GM19438 (cell line): ENCODE measurements around the gene COQ4.
"Not testable (repeated sequence)": the region's sequence is repeated elsewhere in the genome, so short reads cannot be mapped to it uniquely, and the experiment has no call there.

Source experiments
- ATAC-seq: cut with Tn5 transposase; IDR thresholded peaks from one replicate; pipeline ENCODE4 v1.9.1; 2021; ENCODE audit warnings: low read depth; ENCODE audit not compliant: unreplicated experiment

Gene COQ4

DNA sequence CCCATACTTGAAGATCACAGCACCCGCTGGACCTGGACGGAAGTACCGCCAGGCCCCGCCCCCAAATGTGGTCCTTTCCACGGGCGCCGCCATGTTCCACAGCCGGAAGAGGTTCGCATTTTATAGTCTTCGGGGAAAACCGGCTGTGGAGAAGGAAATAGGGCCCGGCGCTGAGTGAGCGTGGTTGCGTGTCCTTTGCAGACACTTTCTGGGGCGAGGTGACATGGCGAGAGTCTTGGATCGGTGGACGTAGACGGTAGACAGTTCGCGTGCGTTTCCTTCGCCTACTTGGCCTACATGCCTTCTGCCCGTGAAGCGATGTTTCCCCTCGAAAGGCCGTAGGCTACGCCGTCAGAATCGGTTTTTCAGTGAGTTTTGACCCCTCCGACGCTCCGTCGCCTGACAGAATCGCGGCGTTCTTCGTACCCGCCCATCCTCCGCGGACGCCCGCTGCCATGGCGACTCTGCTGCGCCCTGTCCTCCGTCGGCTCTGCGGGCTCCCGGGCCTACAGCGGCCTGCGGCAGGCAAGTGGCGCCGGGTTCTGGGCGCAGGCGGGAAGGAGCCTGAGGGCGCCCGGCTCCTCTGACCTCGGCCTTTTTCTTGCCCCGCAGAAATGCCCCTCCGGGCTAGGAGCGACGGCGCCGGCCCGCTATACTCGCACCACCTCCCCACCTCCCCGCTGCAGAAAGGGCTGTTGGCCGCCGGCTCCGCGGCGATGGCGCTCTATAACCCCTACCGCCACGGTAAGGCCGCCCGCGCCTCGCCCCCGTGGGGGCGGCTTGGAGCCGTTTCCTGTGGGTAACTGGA lies at the start of gene COQ4, which contains the start of gene TRUB2:
Gene COQ4, plus strand, starts transcription at position 436 of the 808 bp plus-strand sequence. Its CDS starts 20 bp downstream, at position 456.
Gene TRUB2, minus strand, starts transcription at position 44 of the 808 bp plus-strand sequence. Its CDS starts 39 bp downstream, at position 5.
- peak; percentile 80 for ATAC-seq

DNA sequence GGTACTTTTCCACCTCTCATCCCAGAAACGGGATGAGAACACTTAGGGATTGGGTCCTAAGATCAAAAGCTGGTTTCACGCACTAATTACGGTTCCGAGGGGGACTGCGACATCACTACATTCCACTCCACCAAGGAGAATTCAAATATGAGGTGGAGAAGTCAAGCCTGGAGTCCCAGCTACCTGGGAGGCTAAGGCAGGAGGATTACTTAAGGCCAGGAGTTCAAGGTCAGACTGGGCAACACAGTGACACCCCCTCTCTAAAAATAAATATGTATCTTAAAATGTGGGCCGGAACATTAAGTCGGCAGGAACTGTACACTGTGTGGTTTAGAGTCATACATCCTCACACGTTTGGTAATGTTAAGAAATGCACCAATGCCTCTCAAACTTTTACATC lies 48.4 kb upstream of the COQ4 start:
- no peak for ATAC-seq

DNA sequence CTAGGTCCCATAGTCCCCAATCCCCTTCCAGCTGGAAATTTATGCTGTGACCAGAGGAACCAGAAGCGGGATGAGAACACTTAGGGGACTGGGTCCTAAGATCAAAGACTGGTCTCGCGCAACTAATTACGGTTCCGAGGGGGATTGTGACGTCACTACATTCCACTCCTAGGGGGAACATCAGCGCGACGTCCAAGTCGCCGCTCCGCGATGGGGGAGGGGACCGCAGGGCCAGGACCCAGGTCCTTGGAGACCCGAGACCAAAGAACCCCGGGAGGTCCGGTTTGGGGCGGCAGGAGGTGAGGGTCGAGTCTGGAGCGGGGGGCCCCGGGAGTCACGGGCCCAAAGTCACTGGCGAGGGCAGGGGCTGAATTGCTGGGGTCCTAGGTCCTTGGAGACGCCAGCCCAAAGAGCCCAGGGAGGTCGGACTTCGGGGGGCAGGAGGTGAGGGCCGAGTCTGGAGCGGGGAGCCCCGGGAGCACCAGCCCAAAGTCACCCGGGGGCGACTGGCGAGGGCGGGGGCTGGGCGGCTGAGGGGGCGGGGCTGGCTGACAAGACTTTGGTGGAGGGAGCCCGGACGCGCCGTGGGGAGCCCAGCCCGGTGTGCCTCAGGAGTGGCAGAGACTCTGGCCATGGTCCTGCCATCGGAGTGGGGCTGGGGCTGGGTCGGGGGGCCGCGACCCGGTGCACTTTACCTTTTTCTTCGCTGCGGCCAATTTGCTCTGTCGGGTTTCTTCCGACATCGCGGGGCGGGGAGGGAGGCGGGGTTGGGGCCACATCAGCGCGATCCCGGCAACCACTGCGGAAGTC lies 47.2 kb upstream of the COQ4 start, which contains the start of gene GOLGA2:
Gene GOLGA2, minus strand, starts transcription at position 810 of the 810 bp plus-strand sequence. Its CDS starts 31 bp downstream, at position 779.
- peak; percentile 63 for ATAC-seq

DNA sequence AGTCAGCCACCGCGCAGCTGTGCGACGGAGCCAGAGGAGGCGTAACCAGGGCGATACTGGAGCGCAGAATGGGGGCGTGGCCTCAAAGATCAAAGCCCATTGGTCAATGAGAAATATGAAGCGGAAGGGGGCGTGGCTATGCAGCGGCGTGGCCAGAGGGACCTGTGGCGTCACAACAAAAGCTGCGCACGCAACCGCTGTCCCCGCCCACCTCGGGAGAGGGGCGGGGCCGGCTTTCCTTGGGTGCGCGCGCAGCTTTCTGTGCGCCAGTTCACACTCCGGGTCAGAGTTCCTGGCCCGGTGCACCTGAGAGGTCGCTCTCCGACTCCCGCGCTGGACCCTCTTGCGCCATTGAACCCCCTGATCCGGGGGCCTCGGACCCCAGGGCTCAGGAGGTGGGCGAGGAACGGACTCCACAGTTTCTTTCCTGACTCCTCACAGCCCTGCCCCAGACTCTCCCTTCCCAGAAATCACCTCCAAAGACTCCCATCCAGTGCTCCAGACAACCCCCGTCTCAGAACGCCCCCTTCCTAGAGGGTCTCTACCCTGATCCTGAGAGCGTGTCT lies 46.5 kb upstream of the COQ4 start, which contains the start of gene SWI5:
Gene SWI5, plus strand, starts transcription at position 269 of the 566 bp plus-strand sequence.
- peak; percentile 96 for ATAC-seq

DNA sequence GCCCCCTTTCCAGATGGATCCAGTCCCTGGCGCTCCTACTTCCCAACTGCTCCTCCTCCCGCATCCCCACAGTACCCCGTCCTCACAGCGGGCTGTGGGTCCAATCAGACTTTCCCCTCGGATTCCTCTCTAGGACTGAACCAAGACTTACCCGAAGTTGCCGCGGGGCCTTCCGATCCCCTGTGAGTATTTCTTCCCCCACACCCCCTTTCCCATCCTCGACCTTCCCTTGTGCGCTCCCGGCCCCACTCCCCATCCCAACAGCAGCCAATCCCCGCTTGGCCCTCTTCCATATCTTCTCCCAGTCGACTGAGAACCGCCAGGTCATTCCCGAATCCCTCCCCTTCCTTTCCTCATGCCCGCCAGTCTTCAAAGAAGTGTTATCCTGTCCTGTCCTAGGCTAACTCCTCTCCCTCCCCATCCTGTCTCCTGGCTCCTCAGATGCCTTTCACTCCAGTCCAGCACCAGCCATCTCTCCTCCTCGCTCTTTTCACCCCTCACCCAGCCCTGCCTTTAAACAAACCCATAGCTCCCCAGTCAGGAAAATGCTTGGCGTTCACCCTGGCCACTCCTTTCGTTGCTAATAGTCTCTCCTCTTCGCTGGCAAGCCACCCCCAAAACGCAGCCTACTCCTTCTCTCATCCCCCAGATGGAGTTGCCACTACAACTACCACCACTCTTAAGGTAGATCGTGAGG lies 45.9 kb upstream of the COQ4 start:
- no peak for ATAC-seq

DNA sequence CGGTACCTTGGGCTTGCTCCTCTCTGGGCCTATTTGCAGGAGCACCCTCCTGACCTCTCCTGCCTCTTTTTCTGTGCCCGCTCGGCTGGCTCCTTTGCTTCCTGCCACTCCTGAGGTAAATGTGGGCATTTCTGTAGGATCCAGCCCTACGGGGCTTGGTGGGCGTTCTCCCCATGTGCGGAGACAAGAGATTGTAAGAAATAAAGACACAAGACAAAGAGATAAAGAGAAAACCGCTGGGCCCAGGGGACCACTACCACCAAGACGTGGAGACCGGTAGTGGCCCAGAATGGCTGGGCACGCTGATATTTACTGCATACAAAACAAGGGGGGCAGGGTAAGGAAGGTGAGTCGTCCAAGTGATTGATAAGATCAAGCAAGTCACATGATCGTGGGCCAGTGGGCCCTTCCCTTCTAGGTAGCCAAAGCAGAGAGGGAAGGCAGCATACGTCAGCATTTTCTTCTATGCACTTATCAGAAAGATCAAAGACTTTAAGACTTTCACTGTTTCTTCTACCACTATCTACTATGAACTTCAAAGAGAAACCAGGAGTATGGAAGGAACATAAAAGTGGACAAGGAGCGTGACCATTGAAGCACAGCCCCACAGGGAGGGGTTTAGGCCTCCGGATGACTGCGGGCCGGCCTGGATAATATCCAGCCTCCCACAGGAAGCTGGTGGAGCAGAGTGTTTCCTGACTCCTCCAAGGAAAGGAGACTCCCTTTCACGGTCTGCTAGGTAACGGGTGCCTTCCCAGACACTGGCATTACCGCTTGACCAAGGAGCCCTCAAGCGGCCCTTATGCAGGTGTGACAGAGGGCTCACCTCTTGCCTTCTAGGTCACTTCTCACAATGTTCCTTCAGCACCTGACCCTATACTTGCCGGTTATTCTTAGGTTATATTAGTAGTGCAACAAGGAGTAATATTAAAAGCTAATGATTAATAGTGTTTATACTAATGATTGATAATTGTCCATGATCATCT lies 43.3 kb upstream of the COQ4 start:
- not testable (repeated sequence) for ATAC-seq

DNA sequence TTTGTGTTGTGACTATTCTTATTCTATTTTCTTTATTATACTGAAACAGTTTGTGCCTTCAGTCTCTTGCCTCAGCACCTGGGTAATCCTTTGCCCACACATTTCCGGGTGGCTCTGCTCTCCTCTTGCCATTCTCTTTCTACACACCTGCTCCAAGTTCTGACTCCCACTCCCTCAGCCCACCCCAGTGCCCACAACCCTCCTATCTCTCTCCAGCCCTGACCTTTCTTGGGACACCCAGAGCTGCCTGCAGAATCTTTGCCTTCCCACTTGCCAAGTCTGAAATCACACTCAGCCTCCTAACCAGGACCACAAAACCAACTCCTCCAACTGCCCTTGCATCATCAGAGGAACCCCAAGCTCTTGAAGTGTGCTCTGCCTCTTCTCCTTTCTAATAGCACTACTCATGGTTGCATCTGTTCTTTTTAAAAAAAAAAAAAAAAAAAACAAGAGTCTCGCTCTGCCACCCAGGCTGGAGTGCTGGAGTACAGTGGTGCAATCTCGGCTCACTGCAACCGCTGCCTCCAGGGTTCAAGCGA lies 42.5 kb upstream of the COQ4 start:
- ATAC-seq, result no peak

DNA sequence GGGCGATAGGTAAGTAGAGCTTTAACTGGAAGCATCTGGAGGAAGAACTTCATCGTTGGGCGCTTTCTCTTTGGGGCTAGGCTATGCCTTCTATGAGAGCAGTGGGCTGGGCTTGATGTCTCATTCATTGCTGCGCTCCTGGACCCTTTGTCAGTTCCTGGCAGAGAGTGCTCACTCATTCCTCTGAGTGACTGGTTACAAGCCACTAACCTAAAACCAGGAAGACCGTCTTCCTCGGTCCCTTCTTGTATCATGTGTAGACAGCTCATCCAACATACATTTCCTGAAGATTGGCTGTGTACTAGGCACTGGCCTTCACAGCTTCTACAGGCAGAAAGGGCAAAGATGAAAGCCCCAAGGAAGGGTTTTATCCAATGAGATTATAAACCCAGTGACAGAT lies 40.1 kb upstream of the COQ4 start:
- ATAC-seq, result no peak

DNA sequence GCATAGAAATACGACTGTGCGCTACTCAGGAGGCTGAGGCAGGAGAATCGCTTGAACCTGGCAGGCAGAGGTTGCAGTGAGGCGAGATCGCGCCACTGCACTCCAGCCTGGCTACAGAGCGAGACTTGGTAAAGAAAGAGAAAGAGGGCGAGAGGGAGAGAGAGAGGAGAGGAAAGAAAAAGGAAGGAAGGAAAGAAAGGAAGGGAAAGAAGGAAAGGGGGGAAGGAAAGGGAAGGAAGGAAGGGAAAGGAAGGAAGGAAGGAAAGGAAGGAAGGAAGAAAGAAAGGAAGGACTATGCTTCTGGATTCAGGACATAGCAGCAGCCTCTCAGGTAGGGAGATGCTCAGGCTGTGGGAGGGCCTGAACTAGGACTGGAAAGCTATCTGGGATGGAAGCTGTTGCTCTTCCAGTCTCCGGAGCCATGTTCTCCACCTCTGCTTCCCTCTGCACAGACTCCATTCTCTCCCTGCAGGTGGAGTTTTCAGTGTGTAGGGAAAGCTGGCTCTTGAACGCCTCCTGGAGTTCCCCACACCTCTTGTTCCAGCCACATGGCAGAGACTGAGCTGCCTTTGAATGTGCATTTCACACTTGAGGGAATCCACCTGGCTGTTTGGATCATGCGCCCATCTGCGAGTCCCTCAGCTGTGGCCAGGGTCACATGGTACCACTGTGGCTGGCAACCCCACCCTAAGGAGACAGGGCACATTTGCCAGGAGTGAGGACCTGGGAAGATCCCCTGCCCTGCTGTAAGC lies 37.4 kb upstream of the COQ4 start:
- no peak for ATAC-seq

DNA sequence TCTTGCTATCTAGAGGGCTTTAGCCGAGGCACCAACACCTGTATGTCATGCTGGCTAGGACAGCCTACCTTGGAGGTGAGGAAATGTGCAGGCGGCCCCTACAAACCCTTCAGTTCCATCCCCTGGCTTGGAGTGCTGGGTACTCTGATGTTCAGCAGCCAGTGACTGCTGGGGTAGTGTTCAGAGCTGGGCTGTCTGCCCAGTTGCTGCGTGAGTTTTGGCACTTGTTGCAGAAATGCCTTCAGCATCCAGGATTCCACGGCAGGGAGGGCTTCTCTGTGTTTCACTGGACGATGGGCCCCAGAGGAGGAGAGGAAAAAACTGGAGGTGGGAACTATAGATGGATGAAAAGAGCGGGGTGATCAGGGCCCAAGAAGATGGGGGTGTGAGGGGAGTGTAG lies 36.2 kb upstream of the COQ4 start:
- ATAC-seq, result no peak

DNA sequence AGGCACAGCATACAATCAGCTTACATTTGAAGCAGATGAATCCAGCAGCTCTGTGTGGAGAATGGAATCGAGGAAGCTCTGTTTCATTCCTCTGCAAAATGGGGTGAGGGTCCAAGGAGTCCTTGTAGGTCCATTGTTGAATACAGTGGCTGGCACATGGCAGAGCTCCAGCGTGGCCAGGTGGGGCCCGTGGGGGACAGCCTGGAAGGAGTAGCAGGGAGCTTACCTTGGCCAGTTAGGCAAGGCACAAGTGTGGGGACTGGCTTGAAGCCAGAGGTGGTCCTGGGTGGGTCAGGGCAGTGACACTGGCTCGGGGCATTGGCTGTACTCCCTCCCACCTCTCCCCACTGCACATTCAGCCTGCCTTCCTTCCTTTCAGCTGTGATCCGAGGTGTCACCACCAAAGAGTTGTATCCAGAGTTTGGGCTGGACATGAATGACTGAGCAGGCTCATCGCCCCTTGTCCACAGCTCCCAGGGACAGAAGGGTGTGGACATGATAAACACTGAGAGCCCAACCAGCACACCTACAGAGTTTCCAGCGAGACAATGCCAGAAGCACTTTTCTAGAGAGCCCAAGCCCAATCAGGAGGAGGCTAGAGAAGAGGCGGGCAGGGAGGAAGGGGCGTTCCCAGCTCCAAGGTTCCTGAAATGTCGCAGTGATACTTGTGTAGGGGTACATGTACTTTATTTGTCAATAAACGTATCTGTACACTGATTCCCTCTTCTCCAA lies 34.2 kb upstream of the COQ4 start:
- ATAC-seq, result no peak

DNA sequence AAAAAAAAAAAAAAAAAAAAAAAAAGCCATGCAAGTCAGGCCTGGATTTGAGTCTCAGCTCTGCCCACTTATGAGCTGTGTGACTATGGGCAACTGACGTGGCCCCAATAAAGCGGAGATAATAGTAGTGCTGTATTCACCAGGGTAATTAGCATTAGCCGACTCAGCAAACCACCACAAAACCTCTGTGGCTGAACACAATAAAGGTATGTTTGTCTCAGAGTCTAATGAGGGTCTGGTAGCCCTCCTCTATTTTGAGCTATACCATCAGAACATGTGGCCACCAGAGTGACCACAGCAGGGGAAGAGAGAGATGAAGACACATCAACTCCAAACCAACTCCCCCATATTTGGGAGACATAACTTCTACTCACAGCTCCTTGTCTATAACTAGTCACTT lies 30.6 kb upstream of the COQ4 start:
- no peak for ATAC-seq

DNA sequence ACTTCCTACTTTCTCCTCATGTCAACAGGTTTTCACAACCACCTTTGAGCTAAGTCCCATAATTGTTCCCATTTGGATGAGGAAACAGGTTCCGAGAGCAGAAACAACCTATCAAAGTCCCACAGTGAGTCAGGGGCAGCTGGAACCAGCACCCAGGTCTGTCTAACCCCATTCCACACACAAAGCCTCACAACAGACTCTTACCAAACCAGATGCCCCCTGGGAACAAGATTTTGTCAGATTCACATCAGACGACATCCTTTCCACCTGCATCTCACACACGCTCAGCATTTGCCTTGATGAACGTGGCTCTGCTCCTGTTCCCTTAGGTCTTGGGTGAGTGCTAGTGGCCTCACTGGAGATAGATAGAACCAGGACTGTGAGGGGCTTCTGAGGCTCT lies 29.5 kb upstream of the COQ4 start:
- ATAC-seq, result no peak

DNA sequence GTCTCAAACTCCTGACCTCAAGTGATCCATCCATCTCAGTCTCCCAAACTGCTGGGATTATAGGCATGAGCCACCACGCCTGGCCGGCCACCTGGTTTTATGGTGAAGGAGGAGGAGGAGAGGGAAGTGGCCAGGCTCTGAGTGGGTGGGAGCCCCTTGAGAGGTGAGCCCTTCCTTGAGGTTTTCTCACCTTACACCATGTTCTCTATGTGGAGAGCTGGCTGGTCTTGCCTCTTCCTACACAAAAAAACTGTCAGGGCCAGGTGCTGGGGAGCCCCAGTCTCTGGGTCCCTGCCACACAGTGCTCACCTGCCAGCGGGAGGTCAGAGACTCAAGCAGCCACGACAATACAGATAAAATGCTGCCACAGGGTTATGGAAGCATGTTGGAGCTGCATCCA lies 28.5 kb upstream of the COQ4 start:
- no peak for ATAC-seq

DNA sequence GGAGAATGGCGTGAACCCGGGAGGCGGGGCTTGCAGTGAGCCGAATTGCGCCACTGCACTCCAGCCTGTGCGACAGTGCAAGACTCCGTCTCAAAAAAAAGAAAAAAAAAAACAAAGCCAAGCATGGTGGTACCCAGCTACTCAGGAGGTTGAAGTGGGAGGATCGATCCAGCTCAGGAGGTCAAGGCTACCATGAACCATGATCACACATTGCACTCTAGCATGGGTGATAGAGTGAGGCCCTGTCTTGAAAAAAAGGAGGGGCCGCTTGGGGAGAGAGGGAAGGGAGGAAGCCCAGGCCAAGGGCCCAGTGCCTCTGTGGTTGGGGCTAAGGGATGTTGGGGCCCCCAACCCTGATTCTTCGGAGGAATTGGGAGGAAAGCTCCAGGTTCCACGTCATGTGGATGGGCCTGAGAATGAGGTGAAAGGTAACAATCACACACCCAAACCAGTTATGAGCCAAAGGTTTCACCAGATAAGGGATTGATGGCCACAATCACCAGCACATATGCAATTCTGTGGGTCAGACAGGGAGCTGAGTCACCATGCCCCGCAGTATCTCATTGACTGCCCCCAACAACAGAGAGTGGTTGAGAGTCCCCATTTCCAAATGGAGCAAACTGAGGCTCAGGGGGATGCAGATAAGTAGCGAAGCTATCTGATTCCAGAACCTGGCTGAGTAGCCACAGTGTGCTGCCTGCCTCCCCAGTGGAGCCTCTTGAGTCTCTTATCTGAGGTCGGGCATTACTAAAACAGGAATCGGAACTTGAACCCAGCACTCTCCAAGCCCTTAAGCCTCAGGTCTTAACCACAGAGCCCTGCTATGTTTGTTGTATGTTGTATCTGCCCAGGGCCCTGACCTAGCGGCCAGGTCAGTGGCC lies 26.1 kb upstream of the COQ4 start:
- ATAC-seq, result no peak

DNA sequence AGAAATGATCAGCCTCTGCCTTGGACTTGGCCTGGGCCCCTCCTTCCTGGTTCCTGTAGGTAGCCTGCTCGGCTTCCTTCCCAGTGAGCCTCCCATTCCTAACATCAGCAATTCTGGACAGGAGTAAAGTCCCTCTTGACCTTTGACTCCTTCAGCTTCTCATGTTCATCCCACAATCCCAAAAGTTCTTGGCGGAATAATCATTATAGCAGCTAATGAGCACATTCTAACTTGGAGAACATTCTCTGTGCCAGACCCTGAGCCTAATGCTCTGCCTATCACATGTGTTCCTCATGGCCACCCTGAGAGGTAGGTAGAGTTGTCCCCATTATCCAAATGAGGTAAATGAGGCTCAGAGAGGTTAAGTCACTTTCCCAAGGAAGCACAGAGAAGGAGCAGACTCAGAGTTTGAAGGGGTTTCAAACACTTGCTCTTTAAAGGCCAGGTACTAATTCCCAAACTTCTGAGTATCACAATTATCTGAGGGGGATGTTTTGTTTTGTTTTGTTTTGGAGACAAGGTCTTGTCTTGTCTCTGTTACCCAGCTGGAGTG lies 25.3 kb upstream of the COQ4 start:
- no peak for ATAC-seq
